GM23338 (cell line): ENCODE data around the gene OR6A2. TPM values are rescaled to one million over a fixed set of nuclear protein-coding genes. Genes with fewer than 3 reads are reported as not detected.
A peak's percentile ranks its signal among the peaks of the same experiment; 100 is the strongest.

ENCODE experiments used
- ATAC-seq: fragments of 200-7000 bp; cut with Tn5 transposase; 3 replicates; pipeline ENCODE4 v1.9.1; 2020
- DNase-seq: peaks from one replicate; pipeline ENCODE4 v3.0.0-alpha.2; 2015; ENCODE audit warnings: low spot score
- H2AFZ ChIP-seq: fragments of 200-600 bp; sonication (generic); 2 replicates; pipeline ENCODE4 v1.8.0; 2016; ENCODE audit warnings: antibody characterized with exemption, mild to moderate bottlenecking, moderate library complexity
- H3F3A ChIP-seq: fragments of 200-600 bp; sonication (generic); replicated peaks from 2 replicates; pipeline ENCODE4 v1.8.0; 2017; ENCODE audit warnings: antibody characterized with exemption, mixed run types, low read depth
- H3K27ac ChIP-seq: fragments of 200-600 bp; sonication (generic); 2 replicates; pipeline ENCODE4 v1.6.1; 2016; ENCODE audit warnings: low read depth
- H3K27me3 ChIP-seq: fragments of 200-600 bp; sonication (generic); 2 replicates; pipeline ENCODE4 v1.8.0; 2016; ENCODE audit warnings: mild to moderate bottlenecking, mixed run types, moderate library complexity; ENCODE audit not compliant: insufficient read depth
- H3K36me3 ChIP-seq: fragments of 200-600 bp; sonication (generic); 2 replicates; pipeline ENCODE4 v1.8.0; 2016; ENCODE audit warnings: mild to moderate bottlenecking; ENCODE audit not compliant: insufficient read depth
- H3K4me1 ChIP-seq: fragments of 200-600 bp; sonication (generic); 2 replicates; pipeline ENCODE4 v1.8.0; 2016; ENCODE audit warnings: mild to moderate bottlenecking, moderate library complexity; ENCODE audit not compliant: insufficient read depth
- H3K4me2 ChIP-seq: fragments of 200-600 bp; sonication (generic); 2 replicates; pipeline ENCODE4 v1.7.1; 2017; ENCODE audit warnings: mixed run types
- H3K4me3 ChIP-seq: fragments of 200-600 bp; sonication (generic); 2 replicates; pipeline ENCODE4 v1.6.1; 2016; ENCODE audit warnings: mixed run types
- H3K79me2 ChIP-seq: fragments of 200-600 bp; sonication (generic); replicated peaks from 2 replicates; pipeline ENCODE4 v1.8.0; 2017; ENCODE audit warnings: mild to moderate bottlenecking; ENCODE audit not compliant: insufficient read depth
- H3K9me2 ChIP-seq: fragments of 200-600 bp; sonication (generic); 2 replicates; pipeline ENCODE4 v1.8.0; 2017; ENCODE audit not compliant: insufficient read depth
- H4K20me1 ChIP-seq: fragments of 200-600 bp; sonication (generic); replicated peaks from 2 replicates; pipeline ENCODE4 v1.8.0; 2017; ENCODE audit warnings: mild to moderate bottlenecking; ENCODE audit not compliant: insufficient read depth
- H3K27ac Mint-ChIP-seq: 2 replicates; pipeline ENCODE4 v1.8.0; 2020; ENCODE audit warnings: inconsistent platforms, mild to moderate bottlenecking, moderate library complexity, mixed read lengths
- H3K27me3 Mint-ChIP-seq: 3 replicates; pipeline ENCODE4 v1.8.0; 2022; ENCODE audit warnings: low read depth, mild to moderate bottlenecking, moderate library complexity, mixed read lengths, inconsistent platforms; ENCODE audit not compliant: insufficient read depth, poor library complexity
- H3K36me3 Mint-ChIP-seq: 3 replicates; pipeline ENCODE4 v1.8.0; 2021; ENCODE audit warnings: low read depth, mild to moderate bottlenecking, inconsistent platforms, moderate library complexity, mixed read lengths
- H3K4me1 Mint-ChIP-seq: 3 replicates; pipeline ENCODE4 v1.8.0; 2020; ENCODE audit warnings: mild to moderate bottlenecking, inconsistent platforms, mixed read lengths
- H3K4me3 Mint-ChIP-seq: 3 replicates; pipeline ENCODE4 v1.8.0; 2021; ENCODE audit warnings: moderate library complexity, mild to moderate bottlenecking, inconsistent platforms, mixed read lengths
- H3K9me3 Mint-ChIP-seq: 3 replicates; pipeline ENCODE4 v1.8.0; 2020; ENCODE audit warnings: moderate library complexity, mild to moderate bottlenecking, inconsistent platforms, mixed read lengths
- CREB1 ChIP-seq: fragments of 250-450 bp; sonication (Bioruptor Pico); IDR thresholded peaks from 2 replicates; pipeline ENCODE4 v1.5.0; 2020; ENCODE audit warnings: low read depth, mild to moderate bottlenecking, moderate library complexity
- EZH2 ChIP-seq: fragments of 200-600 bp; sonication (generic); IDR thresholded peaks from one replicate; pipeline ENCODE4 v1.8.0; 2017; ENCODE audit warnings: antibody characterized with exemption, mild to moderate bottlenecking, low read depth; ENCODE audit not compliant: unreplicated experiment
- EZH2phosphoT487 ChIP-seq: fragments of 200-600 bp; sonication (generic); IDR thresholded peaks from one replicate; pipeline ENCODE4 v1.8.1; 2018; ENCODE audit warnings: antibody characterized with exemption; ENCODE audit not compliant: unreplicated experiment
- POLR2AphosphoS5 ChIP-seq: IDR thresholded peaks from 2 replicates; pipeline ENCODE4 v1.6.1; 2016; ENCODE audit warnings: antibody characterized with exemption, low read depth
- REST ChIP-seq: IDR thresholded peaks from one replicate; pipeline ENCODE4 v1.6.1; 2018; ENCODE audit warnings: antibody characterized with exemption; ENCODE audit not compliant: unreplicated experiment
- STAT1 ChIP-seq: IDR thresholded peaks from one replicate; pipeline ENCODE4 v1.6.1; 2016; ENCODE audit warnings: antibody characterized with exemption; ENCODE audit not compliant: unreplicated experiment
- ZNF331 ChIP-seq: fragments of 250-450 bp; sonication (Bioruptor Pico); IDR thresholded peaks from 2 replicates; pipeline ENCODE4 v1.5.0; 2020; ENCODE audit warnings: low read depth, mild to moderate bottlenecking, moderate library complexity
- long read RNA-seq: library from polyadenylated mRNA; unstranded; transcript quantifications from one replicate; pipeline ENCODE4 v2.0.0, GENCODE V29; 2020; ENCODE audit not compliant: unreplicated experiment
- polyA plus RNA-seq: library from polyadenylated mRNA; unstranded; fragments of >200 nt; fragmentation: Nextera tagmentation; extraction: Ambion mirVana; gene quantifications from 2 replicates; pipeline ENCODE4 v1.2.1, GENCODE V29; 2016
- total RNA-seq: library from RNA; depleted of rRNA; stranded (reverse); fragments of >200 nt; shearing (Covaris generic); gene quantifications from 2 replicates; pipeline ENCODE4 v1.2.3, GENCODE V29; 2014; rRNA removed
- TF ChIP-seq, protein P1 (sequence below): fragments of 250-450 bp; sonication (Bioruptor Pico); IDR thresholded peaks from 2 replicates; pipeline ENCODE4 v1.5.0; 2020; ENCODE audit warnings: mild to moderate bottlenecking, moderate library complexity

OR6A2 gene
- total RNA-seq (0.97 and 1.7 TPM in 2 replicates), polyA plus RNA-seq (0.06 and 0.07 TPM in 2 replicates)
- long read RNA-seq = 0 reads

DNA sequence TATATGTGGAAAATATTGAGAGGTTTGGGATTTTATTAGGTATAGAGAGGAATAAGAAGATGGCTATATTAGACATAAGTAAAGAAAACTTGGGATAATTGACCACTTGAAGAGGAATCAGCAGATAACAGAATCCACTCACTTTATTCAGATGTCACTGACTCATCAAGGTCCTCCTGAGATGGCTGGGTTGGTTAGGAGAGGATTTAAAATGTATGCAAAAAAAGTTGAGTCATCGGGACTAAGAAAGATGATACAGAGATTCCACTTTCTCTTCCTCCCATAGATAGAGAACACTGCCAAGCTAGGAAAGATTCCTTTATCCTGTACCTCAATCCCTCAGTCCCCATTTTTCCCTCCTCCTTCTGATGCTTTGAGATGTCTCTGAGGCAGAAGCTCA, at the start of gene OR6A2:
TSS of gene OR6A2 (minus strand) at position 288 of the 400 bp plus-strand sequence. CDS start 3,981 bp downstream, outside the sequence.
- Histone ChIP-seq H2AFZ (no peak within 1 kb of the TSS), H3K4me2 (no peak within 1 kb of the TSS), H3K27ac (peak within 1 kb of the TSS; percentile 80), H3K27me3 (no peaks in the 10 kb centered on the region), H3K4me3 (no peak within 1 kb of the TSS), H3K79me2 (no peaks in the 10 kb centered on the region), H4K20me1 (no peaks in the 10 kb centered on the region), H3F3A (no peaks in the 10 kb centered on the region), H3K4me1 (no peaks in the 10 kb centered on the region; the same call in 1 of the 2 replicates), H3K9me2 (peaks cover 4% of the 10 kb centered on the region), H3K36me3 (no peaks in the 10 kb centered on the region)
- Mint-ChIP-seq H3K4me1 (peaks cover 9% of the 10 kb centered on the region), H3K27ac (no peak within 1 kb of the TSS), H3K36me3 (peaks cover 18% of the 10 kb centered on the region), H3K27me3 (peaks cover 3% of the 10 kb centered on the region), H3K9me3 (peaks cover 26% of the 10 kb centered on the region), H3K4me3 (no peak within 1 kb of the TSS)
- no peak for DNase-seq
- ATAC-seq = no peak
- TF ChIP-seq EZH2 (no peak), REST (no peak)

- no peak for ATAC-seq
- no peak within 1 kb of the TSS; the same call in 1 of the 2 replicates for H3K27ac Mint-ChIP-seq
- peaks cover 1% of the 10 kb centered on the region for H3K27me3 Mint-ChIP-seq
- H3K36me3 Mint-ChIP-seq = peaks cover 8% of the 10 kb centered on the region; the same call in 2 of the 3 replicates
- peaks cover 18% of the 10 kb centered on the region for H3K4me1 Mint-ChIP-seq
- H3K4me3 Mint-ChIP-seq = no peak within 1 kb of the TSS
- H3K36me3 ChIP-seq = no peaks in the 10 kb centered on the region
- no peaks in the 10 kb centered on the region for H4K20me1 ChIP-seq
- H3K27me3 ChIP-seq = no peaks in the 10 kb centered on the region
- H3K79me2 ChIP-seq = no peaks in the 10 kb centered on the region
- peaks cover 15% of the 10 kb centered on the region; the same call in 1 of the 2 replicates for H3K4me1 ChIP-seq
- H3K4me2 ChIP-seq = no peak within 1 kb of the TSS
- no peaks in the 10 kb centered on the region for H3F3A ChIP-seq
- DNase-seq = no peak
- peaks cover 21% of the 10 kb centered on the region; the same call in 1 of the 2 replicates for H3K9me2 ChIP-seq
- peaks cover 9% of the 10 kb centered on the region for H3K9me3 Mint-ChIP-seq
- no peak within 1 kb of the TSS for H3K4me3 ChIP-seq
- H2AFZ ChIP-seq = no peak within 1 kb of the TSS
- no peak within 1 kb of the TSS for H3K27ac ChIP-seq
- TF ChIP-seq, protein P1, sequence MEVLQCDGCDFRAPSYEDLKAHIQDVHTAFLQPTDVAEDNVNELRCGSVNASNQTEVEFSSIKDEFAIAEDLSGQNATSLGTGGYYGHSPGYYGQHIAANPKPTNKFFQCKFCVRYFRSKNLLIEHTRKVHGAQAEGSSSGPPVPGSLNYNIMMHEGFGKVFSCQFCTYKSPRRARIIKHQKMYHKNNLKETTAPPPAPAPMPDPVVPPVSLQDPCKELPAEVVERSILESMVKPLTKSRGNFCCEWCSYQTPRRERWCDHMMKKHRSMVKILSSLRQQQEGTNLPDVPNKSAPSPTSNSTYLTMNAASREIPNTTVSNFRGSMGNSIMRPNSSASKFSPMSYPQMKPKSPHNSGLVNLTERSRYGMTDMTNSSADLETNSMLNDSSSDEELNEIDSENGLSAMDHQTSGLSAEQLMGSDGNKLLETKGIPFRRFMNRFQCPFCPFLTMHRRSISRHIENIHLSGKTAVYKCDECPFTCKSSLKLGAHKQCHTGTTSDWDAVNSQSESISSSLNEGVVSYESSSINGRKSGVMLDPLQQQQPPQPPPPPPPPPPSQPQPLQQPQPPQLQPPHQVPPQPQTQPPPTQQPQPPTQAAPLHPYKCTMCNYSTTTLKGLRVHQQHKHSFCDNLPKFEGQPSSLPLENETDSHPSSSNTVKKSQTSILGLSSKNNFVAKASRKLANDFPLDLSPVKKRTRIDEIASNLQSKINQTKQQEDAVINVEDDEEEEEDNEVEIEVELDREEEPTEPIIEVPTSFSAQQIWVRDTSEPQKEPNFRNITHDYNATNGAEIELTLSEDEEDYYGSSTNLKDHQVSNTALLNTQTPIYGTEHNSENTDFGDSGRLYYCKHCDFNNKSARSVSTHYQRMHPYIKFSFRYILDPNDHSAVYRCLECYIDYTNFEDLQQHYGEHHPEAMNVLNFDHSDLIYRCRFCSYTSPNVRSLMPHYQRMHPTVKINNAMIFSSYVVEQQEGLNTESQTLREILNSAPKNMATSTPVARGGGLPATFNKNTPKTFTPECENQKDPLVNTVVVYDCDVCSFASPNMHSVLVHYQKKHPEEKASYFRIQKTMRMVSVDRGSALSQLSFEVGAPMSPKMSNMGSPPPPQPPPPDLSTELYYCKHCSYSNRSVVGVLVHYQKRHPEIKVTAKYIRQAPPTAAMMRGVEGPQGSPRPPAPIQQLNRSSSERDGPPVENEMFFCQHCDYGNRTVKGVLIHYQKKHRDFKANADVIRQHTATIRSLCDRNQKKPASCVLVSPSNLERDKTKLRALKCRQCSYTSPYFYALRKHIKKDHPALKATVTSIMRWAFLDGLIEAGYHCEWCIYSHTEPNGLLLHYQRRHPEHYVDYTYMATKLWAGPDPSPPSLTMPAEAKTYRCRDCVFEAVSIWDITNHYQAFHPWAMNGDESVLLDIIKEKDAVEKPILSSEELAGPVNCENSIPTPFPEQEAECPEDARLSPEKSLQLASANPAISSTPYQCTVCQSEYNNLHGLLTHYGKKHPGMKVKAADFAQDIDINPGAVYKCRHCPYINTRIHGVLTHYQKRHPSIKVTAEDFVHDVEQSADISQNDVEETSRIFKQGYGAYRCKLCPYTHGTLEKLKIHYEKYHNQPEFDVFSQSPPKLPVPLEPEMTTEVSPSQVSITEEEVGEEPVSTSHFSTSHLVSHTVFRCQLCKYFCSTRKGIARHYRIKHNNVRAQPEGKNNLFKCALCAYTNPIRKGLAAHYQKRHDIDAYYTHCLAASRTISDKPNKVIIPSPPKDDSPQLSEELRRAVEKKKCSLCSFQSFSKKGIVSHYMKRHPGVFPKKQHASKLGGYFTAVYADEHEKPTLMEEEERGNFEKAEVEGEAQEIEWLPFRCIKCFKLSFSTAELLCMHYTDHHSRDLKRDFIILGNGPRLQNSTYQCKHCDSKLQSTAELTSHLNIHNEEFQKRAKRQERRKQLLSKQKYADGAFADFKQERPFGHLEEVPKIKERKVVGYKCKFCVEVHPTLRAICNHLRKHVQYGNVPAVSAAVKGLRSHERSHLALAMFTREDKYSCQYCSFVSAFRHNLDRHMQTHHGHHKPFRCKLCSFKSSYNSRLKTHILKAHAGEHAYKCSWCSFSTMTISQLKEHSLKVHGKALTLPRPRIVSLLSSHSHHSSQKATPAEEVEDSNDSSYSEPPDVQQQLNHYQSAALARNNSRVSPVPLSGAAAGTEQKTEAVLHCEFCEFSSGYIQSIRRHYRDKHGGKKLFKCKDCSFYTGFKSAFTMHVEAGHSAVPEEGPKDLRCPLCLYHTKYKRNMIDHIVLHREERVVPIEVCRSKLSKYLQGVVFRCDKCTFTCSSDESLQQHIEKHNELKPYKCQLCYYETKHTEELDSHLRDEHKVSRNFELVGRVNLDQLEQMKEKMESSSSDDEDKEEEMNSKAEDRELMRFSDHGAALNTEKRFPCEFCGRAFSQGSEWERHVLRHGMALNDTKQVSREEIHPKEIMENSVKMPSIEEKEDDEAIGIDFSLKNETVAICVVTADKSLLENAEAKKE (CRISPR knock-in tag) = no peak
- no peak for TF ChIP-seq ZNF331 (CRISPR knock-in tag)
- TF ChIP-seq REST = no peak
- no peak for TF ChIP-seq CREB1 (CRISPR knock-in tag)
- no peak for TF ChIP-seq POLR2AphosphoS5
- no peak for TF ChIP-seq STAT1
- no peak for TF ChIP-seq EZH2phosphoT487
Observed at GRCh38 chr11:6845383-6845782, 45.9 kb upstream of the OR6A2 start, which contains the start of gene OR10A5. TSS of gene OR10A5 (plus strand) at chr11:6845683. CDS start at chr11:6845683, 0 bp downstream.
